H1 (cell line): ENCODE results near the gene MRC2. TPM values are rescaled to one million over a fixed set of nuclear protein-coding genes. Genes with fewer than 3 reads are reported as not detected.

Source experiments
- ATF3 ChIP-seq: IDR thresholded peaks from 2 replicates; pipeline ENCODE4 v1.6.1; 2011; ENCODE audit warnings: low read depth, mild to moderate bottlenecking, low read length; ENCODE audit not compliant: insufficient read depth
- BACH1 ChIP-seq: IDR thresholded peaks from 2 replicates; pipeline ENCODE4 v1.6.1; 2012; ENCODE audit warnings: low read length, improper control_type of control experiment
- GTF2F1 ChIP-seq: IDR thresholded peaks from 2 replicates; pipeline ENCODE4 v1.6.1; 2012; ENCODE audit warnings: low read depth, low read length, improper control_type of control experiment, borderline replicate concordance
- MAX ChIP-seq: IDR thresholded peaks from 2 replicates; pipeline ENCODE4 v1.6.1; 2012; ENCODE audit warnings: inconsistent platforms
- RFX5 ChIP-seq: IDR thresholded peaks from 2 replicates; pipeline ENCODE4 v1.6.1; 2011; ENCODE audit warnings: low read depth, low read length, improper control_type of control experiment, borderline replicate concordance
- polyA plus RNA-seq, 7 experiments: library from polyadenylated mRNA; depleted of rRNA in 3 of 7; stranded (reverse) in 5 of 7; unstranded in 2 of 7; fragments of >200 nt in 5 of 7; fragments of 200-250 nt in 2 of 7; gene quantifications; 1 replicate in 5 of 7; 2 replicates in 1 of 7; 4 replicates in 1 of 7; pipeline versions ENCODE4 v1.2.1 to v1.2.3, GENCODE V29; 2011 to 2013; ENCODE audit warnings: missing spikeins in 2 of 7, mixed read lengths in 2 of 7
- total RNA-seq: library from RNA; stranded (reverse); fragmentation: NEBNext Ultra II Directional; extraction: Animal tissue kit (Norgen Biotek cat#: 25700); gene quantifications from 2 replicates; pipeline ENCODE4 v1.2.1, GENCODE V29; 2021

MRC2 gene
- total and polyA plus RNA-seq, 2 of the 8 experiments (the other 6 are each of a cell fraction or from before 2014, with no cell fraction given) = 7.0 to 24.2 TPM

GRCh38 chr17:62631086-62631935 is 3.8 kb downstream of the MRC2 start (continued):
- TF ChIP-seq MAX = no peak
- no peak for TF ChIP-seq GTF2F1
- no peak for TF ChIP-seq RFX5
- no peak for TF ChIP-seq BACH1
- TF ChIP-seq ATF3 = no peak
